PFSK-1 (cell line): ENCODE results near the gene S100A10.

Experiments used
- FOXP2 ChIP-seq: optimal IDR thresholded peaks from 2 replicates; pipeline ENCODE3; 2011; ENCODE audit warnings: borderline replicate concordance, control low read depth, inconsistent platforms; ENCODE audit not compliant: insufficient read depth; ENCODE audit errors: extremely low read length, extremely low read depth
- POLR2AphosphoS5 ChIP-seq: IDR thresholded peaks from 2 replicates; pipeline ENCODE4 v1.6.1; 2012; ENCODE audit warnings: low read depth, mild to moderate bottlenecking, control low read depth, low read length, moderate library complexity
- SIN3A ChIP-seq: IDR thresholded peaks from 2 replicates; pipeline ENCODE4 v1.6.1; 2012; ENCODE audit warnings: mild to moderate bottlenecking, low read length, moderate library complexity, borderline replicate concordance; ENCODE audit not compliant: insufficient read depth
- TAF1 ChIP-seq: IDR thresholded peaks from 2 replicates; pipeline ENCODE4 v1.6.1; 2012; ENCODE audit warnings: low read length, control low read depth, borderline replicate concordance; ENCODE audit not compliant: insufficient read depth
- TF ChIP-seq, protein P1 (sequence below), 2 experiments: IDR thresholded peaks; 2 replicates each; pipeline versions ENCODE4 v1.6.1 to v1.8.0; 2011 to 2012; ENCODE audit warnings: low read depth in 2 of 2, low read length in 2 of 2, control low read depth in 1 of 2, inconsistent platforms in 1 of 2, mild to moderate bottlenecking in 1 of 2, moderate library complexity in 1 of 2; ENCODE audit not compliant: insufficient read depth in 1 of 2

S100A10 gene

GRCh38 chr1:152005360-152005912 lies 11.8 kb upstream of the S100A10 start:
- TF ChIP-seq POLR2AphosphoS5, result no peak
- TF ChIP-seq FOXP2, result no peak
- no peak for TF ChIP-seq TAF1
- TF ChIP-seq SIN3A, result no peak
- TF ChIP-seq, protein P1, sequence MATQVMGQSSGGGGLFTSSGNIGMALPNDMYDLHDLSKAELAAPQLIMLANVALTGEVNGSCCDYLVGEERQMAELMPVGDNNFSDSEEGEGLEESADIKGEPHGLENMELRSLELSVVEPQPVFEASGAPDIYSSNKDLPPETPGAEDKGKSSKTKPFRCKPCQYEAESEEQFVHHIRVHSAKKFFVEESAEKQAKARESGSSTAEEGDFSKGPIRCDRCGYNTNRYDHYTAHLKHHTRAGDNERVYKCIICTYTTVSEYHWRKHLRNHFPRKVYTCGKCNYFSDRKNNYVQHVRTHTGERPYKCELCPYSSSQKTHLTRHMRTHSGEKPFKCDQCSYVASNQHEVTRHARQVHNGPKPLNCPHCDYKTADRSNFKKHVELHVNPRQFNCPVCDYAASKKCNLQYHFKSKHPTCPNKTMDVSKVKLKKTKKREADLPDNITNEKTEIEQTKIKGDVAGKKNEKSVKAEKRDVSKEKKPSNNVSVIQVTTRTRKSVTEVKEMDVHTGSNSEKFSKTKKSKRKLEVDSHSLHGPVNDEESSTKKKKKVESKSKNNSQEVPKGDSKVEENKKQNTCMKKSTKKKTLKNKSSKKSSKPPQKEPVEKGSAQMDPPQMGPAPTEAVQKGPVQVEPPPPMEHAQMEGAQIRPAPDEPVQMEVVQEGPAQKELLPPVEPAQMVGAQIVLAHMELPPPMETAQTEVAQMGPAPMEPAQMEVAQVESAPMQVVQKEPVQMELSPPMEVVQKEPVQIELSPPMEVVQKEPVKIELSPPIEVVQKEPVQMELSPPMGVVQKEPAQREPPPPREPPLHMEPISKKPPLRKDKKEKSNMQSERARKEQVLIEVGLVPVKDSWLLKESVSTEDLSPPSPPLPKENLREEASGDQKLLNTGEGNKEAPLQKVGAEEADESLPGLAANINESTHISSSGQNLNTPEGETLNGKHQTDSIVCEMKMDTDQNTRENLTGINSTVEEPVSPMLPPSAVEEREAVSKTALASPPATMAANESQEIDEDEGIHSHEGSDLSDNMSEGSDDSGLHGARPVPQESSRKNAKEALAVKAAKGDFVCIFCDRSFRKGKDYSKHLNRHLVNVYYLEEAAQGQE (IDR thresholded peaks at IDR 0.05; ENCODE audit: insufficient read depth in 1 of 2, low read depth in 2 of 2, low read length in 2 of 2), result no peak

DNA sequence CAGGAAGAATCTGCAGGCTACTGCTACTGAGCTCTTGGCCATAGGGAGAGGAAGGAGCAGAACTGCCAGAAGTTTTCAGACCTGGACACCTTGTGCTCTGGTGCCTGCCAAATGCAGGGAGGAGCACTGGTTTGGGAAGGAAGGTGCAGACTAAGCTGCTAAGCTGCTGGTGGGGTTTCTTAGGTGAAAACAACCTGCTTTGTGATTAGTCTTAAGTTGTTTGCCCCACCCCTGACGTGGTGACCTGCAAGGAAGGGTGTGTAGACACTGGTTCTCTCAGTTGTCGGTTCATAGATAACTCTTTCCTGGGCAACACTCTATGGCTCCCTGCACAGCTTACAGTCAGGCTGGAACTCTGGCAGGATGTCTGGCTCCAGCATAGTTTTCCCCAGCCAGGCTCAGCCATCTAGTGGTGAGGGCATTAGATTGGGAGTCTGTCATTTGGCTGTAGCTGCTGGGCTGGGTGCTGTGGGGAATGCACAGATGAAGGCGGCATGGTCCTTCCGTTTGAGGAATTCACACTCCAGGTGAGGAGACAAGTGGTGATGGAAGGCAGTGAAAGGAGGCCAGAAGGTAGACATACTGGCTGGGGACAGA lies 10.3 kb upstream of the S100A10 start:
- no peak for TF ChIP-seq POLR2AphosphoS5
- no peak for TF ChIP-seq SIN3A

DNA sequence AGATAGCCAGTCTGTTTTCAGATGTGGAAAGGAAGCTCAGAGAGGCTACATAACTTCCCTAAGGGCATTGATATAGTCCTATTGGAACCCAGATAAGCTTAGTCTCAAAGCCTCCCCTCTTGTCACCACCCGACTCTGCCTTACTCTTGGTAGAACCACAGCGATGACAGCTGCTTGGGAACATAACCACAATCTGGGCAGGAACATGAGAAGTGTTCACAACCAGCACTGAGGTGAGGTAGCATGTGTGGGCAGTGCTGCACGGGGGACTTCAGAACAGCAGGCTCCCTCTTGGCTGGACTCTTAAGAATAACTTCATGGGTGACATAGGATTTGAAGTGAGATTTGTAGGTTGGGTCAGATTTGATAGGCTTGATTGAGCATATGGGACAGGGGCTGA lies 9.3 kb upstream of the S100A10 start:
- TF ChIP-seq POLR2AphosphoS5, result no peak
- no peak for TF ChIP-seq SIN3A
- TF ChIP-seq TAF1, result no peak

- TF ChIP-seq, protein P1 (IDR thresholded peaks at IDR 0.05; ENCODE audit: insufficient read depth in 1 of 2, low read depth in 2 of 2, low read length in 2 of 2), result no peak
- TF ChIP-seq POLR2AphosphoS5, result no peak
- TF ChIP-seq FOXP2, result no peak
- TF ChIP-seq SIN3A, result no peak
- no peak for TF ChIP-seq TAF1
These were observed 8.2 kb upstream of the S100A10 start for GRCh38 chr1:152001631-152002584.

DNA sequence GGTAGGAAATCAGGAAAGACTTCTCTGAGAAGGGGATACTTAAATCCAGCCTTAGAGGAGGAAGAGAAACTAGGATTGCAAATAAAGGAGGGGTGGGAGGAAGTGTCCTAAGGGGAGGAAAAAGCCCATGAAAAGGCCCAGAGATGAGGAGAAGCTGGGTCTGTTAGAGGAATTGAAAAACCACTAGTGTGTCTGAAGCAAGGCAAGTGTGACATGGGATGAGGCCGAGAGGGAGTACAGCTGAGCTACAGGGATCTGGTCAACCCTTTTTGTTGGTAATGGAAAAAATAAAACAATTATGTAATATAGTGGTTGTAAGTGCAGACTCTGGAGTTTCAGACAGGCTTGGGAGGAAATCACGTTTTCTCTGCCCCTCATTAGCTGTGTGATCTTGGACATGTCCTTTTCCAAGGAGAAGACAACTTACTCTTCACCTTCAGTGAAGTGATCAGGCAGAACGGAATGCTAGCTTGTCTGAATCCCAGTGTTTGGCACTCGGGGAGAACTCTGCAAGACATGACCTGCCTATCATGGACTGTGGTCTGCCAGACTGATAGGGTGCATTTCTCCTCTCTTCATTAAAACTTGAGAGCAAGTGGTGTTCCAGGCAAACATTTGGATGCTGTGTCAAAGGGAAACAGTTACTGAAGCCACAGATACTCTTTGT lies 7.4 kb upstream of the S100A10 start:
- no peak for TF ChIP-seq FOXP2
- no peak for TF ChIP-seq POLR2AphosphoS5
- TF ChIP-seq, protein P1 (IDR thresholded peaks at IDR 0.05; ENCODE audit: insufficient read depth in 1 of 2, low read depth in 2 of 2, low read length in 2 of 2), result no peak
- TF ChIP-seq TAF1, result no peak
- TF ChIP-seq SIN3A, result no peak
